SU-DHL-6 (cell line): ENCODE measurements around the gene NBDY.

Experiments
- CTCF ChIP-seq: fragments of 200-600 bp; sonication (generic); IDR thresholded peaks from one replicate; pipeline ENCODE4 v1.5.1; 2017; ENCODE audit warnings: antibody characterized with exemption, mild to moderate bottlenecking, low read length, moderate library complexity; ENCODE audit not compliant: insufficient read depth, poor library complexity, severe bottlenecking
- EZH2phosphoT487 ChIP-seq: fragments of 200-600 bp; sonication (generic), shearing (Covaris generic); conservative IDR thresholded peaks from 2 replicates; pipeline ENCODE4 v1.6.1; 2018; ENCODE audit warnings: mild to moderate bottlenecking, antibody characterized with exemption, low read length, moderate library complexity, mixed read lengths

- TF ChIP-seq CTCF (peak; percentile 18), EZH2phosphoT487 (no peak)
These were observed 35.3 kb downstream of the NBDY start for GRCh38 chrX:56764153-56764974.
